Mucosa of descending colon (tissue), 3 donors: Measurements from ENCODE around the gene GFRA1. TPM values are rescaled to one million over a fixed set of nuclear protein-coding genes. Genes with fewer than 3 reads are reported as not detected.

ENCODE experiments used
- ATAC-seq: fragments of 200-7000 bp; cut with Tn5 transposase; one replicate; pipeline ENCODE4 v1.9.1; 2020; ENCODE audit warnings: mild to moderate bottlenecking, moderate library complexity
- DNase-seq, 3 donors: peaks; one replicate each; pipeline ENCODE4 v3.0.0-alpha.2; 2020
- H3K36me3 ChIP-seq: fragments of 200-600 bp; one replicate; pipeline ENCODE4 v1.8.0; 2021; ENCODE audit warnings: low read depth, mild to moderate bottlenecking
- H3K4me1 ChIP-seq: fragments of 200-600 bp; one replicate; pipeline ENCODE4 v1.8.0; 2021; ENCODE audit warnings: low read depth, mild to moderate bottlenecking
- H3K4me3 ChIP-seq: fragments of 200-600 bp; one replicate; pipeline ENCODE4 v1.8.0; 2021; ENCODE audit warnings: mild to moderate bottlenecking
- H3K9me3 ChIP-seq: fragments of 200-600 bp; one replicate; pipeline ENCODE4 v1.8.0; 2021; ENCODE audit warnings: mild to moderate bottlenecking
- intact Hi-C, 2 donors: fragments of 100-400 bp; cut with DNase I in 1 of 2; cut with micrococcal nuclease in 1 of 2; formaldehyde crosslinking; loops; one replicate each; pipeline versions ENCODE4 v1.11.0 to v1.11.1; 2022; cut with DNase I, micrococcal nuclease
- total RNA-seq, 3 donors: library from RNA; stranded (reverse); fragmentation: NEBNext Ultra II Directional in 2 of 3; extraction: Animal tissue kit (Norgen Biotek cat#: 25700) in 2 of 3; gene quantifications; one replicate each; pipeline versions ENCODE4 v1.2.1 to v1.2.4, GENCODE V29; 2021 to 2023
- TF ChIP-seq, protein P1 (sequence below): fragments of 200-600 bp; IDR thresholded peaks from one replicate; pipeline ENCODE4 v1.8.0; 2022; ENCODE audit warnings: antibody characterized with exemption, mild to moderate bottlenecking
- donor health status: DM: no; HTN: no; CAD: no; lungs with moderate emphysema.
- donor health status: DM: no; HTN: no; CAD: no.
- donor health status: DM: no; HTN: yes; CAD: no.

GFRA1 gene
- total RNA-seq, 3 donors from 2014 or later, result 2.2 to 32.2 (median 4.1) TPM

DNA sequence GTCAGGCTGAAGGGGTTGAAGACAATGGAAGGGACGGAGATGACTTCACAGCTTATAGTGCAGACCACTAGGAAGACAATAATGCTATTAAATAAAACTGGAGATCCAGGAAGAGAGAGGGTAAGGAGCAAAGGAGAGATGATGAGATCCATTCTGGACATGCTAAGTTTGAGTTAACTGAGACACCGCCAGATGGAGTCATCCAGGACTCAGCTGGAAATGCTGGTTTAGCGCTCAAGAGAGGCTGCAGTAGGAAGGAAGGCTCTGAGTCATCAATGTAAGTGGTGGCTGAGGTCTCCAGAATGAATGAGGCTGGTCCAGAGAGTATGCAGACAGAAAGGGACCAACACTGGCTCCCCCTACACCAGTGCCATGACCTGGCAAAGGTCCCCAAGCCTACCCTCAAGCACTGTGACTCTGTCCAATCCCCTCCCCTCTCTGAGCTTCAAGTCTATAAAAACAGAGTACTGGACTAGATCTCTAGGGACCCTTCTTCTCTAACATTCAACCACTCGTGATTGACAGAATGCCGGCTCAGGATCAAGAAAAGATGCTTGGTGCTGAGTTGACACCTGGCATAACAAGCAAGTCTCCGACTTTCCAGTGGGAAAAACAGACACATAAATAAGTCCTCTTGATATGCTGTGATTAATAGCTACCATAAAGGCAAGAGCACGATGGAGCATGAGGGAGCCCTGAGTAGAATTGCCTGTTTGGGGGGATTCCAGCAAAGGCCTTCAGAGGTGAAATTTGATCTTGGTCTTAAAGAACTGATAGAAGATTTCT, 8.9 kb downstream of the GFRA1 start:
- ATAC-seq (no peak), DNase-seq (no peak)
- no peak overlapping the region for H3K4me3 ChIP-seq
- intact Hi-C loops, result no loop called here
- no peaks in the 10 kb centered on the region for H3K4me1 ChIP-seq
- TF ChIP-seq, protein P1, sequence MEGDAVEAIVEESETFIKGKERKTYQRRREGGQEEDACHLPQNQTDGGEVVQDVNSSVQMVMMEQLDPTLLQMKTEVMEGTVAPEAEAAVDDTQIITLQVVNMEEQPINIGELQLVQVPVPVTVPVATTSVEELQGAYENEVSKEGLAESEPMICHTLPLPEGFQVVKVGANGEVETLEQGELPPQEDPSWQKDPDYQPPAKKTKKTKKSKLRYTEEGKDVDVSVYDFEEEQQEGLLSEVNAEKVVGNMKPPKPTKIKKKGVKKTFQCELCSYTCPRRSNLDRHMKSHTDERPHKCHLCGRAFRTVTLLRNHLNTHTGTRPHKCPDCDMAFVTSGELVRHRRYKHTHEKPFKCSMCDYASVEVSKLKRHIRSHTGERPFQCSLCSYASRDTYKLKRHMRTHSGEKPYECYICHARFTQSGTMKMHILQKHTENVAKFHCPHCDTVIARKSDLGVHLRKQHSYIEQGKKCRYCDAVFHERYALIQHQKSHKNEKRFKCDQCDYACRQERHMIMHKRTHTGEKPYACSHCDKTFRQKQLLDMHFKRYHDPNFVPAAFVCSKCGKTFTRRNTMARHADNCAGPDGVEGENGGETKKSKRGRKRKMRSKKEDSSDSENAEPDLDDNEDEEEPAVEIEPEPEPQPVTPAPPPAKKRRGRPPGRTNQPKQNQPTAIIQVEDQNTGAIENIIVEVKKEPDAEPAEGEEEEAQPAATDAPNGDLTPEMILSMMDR, result no peak
- no peaks in the 10 kb centered on the region for H3K9me3 ChIP-seq
- no peaks in the 10 kb centered on the region for H3K36me3 ChIP-seq

DNA sequence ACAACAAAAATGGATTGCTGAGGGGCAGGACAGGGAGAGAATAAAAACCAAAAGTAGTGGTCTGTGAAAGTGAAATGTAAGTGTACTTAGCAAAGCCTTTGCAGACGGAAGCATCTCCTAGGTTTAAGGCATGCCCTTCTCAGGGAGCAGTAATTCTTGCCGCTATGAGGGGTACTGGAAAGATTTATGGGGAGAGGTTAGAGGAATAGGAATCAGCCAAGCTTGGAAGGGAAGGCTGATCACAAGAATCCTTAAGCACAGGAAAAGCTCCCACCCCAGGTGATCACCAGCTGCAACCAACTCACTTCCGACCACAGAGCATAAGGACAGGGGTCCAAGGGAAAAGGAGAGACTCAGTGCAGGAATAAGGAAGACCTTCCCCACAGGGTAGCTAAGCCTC, 10.3 kb downstream of the GFRA1 start:
- Histone ChIP-seq H3K9me3 (no peaks in the 10 kb centered on the region), H3K36me3 (no peaks in the 10 kb centered on the region), H3K4me1 (no peaks in the 10 kb centered on the region), H3K4me3 (no peak overlapping the region)
- DNase-seq (no peak), ATAC-seq (no peak)
- TF ChIP-seq, protein P1, result no peak
- intact Hi-C loops, result no loop called here

DNA sequence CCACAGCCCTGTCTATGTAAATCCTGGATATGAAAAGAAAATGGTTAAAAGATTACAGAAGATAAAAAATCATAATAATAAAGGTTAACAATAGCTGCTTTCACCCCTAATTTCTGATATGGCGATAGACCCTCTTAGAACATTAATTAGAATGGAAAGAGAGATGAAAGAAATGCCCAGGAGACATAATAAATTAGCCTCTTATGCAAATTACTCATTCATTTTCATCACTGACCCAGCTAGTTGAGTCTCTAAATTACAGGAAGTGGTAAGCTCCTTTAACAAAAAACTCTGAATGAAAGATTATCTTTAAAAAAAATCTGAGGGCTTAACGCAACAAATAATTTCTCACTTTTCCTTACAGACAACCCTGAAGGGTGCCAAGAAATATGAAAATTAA, 12.4 kb downstream of the GFRA1 start:
- ATAC-seq, result no peak
- no peak for DNase-seq
- Histone ChIP-seq H3K4me3 (no peak overlapping the region), H3K9me3 (no peaks in the 10 kb centered on the region), H3K4me1 (no peaks in the 10 kb centered on the region), H3K36me3 (no peaks in the 10 kb centered on the region)
- intact Hi-C loops, result no loop called here
- TF ChIP-seq, protein P1, result no peak

DNA sequence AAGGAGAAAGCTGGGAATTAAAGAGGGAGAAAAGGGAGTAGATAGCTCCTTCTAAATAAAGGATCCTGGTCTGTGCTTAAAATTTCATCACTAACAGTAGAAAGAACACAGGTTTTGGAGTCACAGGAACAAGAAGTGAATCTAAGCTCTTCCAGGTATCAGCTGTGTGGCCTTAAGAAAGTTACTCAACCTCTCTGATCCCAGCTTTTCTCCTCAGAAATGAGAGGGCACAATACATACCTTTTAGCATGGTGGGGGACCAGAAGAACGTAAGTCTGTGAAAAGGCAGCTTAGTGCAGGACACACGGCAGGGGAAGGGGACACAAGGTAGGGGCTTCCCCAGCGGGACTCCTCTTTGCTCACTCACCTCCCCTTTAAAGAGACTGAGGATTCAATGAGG, 13.4 kb downstream of the GFRA1 start:
- ATAC-seq, result no peak
- Histone ChIP-seq H3K9me3 (no peaks in the 10 kb centered on the region), H3K36me3 (no peaks in the 10 kb centered on the region), H3K4me3 (no peak overlapping the region), H3K4me1 (no peaks in the 10 kb centered on the region)
- intact Hi-C loops, result no loop called here
- TF ChIP-seq, protein P1, result no peak
- no peak for DNase-seq

DNA sequence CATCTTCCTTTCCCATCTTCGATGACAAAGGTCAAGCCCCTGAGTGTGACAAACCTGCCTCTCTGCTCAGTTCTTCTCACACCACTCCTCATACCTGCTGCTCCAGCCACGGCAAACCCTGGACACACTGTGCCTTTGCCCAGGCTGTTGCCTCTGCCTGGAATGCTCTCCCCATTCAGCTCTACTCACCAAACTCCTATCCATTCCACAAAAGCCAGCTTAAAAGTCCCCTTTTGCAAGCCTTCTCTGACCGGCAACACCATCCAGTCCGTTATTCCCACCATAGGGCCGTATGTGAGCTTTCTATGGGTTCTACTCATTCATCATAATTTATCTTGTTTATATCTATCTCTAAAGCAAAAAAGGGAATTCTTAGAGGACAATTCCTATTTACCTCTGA, 15.2 kb downstream of the GFRA1 start:
- ATAC-seq, result no peak
- intact Hi-C loops, result no loop called here
- H3K36me3 ChIP-seq, result no peaks in the 10 kb centered on the region
- DNase-seq, result no peak
- no peaks in the 10 kb centered on the region for H3K9me3 ChIP-seq
- H3K4me3 ChIP-seq, result no peak overlapping the region
- no peaks in the 10 kb centered on the region for H3K4me1 ChIP-seq
- TF ChIP-seq, protein P1, result no peak
